MCF 10A (cell line): ENCODE measurements around the gene SEMA5A. TPM values are rescaled to one million over a fixed set of nuclear protein-coding genes. Genes with fewer than 3 reads are reported as not detected.

ENCODE experiments used
- BruUV-seq: library from RNA; stranded (reverse); fragments of 400-500 nt; replicated peaks from 2 replicates; lab custom pipeline; 2021; lab: Mats Ljungman, UMichigan
- CTCF ChIA-PET: fragments of 300-600 bp; sonication (Branson Sonifier 250); formaldehyde crosslinking; extraction: SDS; loops from one replicate; lab custom pipeline; 2021; ENCODE audit warnings: antibody characterized with exemption, inconsistent platforms; lab: Yijun Ruan, JAX
- POLR2A ChIA-PET: fragments of 300-600, 350-650 bp; sonication (Branson Sonifier 250); formaldehyde crosslinking; extraction: SDS; loops from one replicate; lab custom pipeline; 2020; ENCODE audit warnings: antibody characterized with exemption, inconsistent platforms; lab: Yijun Ruan, JAX
- DNase-seq: peaks from one replicate; pipeline ENCODE4 v3.0.0-alpha.2; 2018; ENCODE audit not compliant: unreplicated experiment
- H3K27ac Mint-ChIP-seq: one replicate; pipeline ENCODE4 v1.8.0; 2022; ENCODE audit warnings: mild to moderate bottlenecking, low read depth, mixed read lengths; ENCODE audit not compliant: unreplicated experiment
- H3K27me3 Mint-ChIP-seq: one replicate; pipeline ENCODE4 v1.8.0; 2022; ENCODE audit warnings: mixed read lengths; ENCODE audit not compliant: insufficient read depth, unreplicated experiment
- H3K36me3 Mint-ChIP-seq: one replicate; pipeline ENCODE4 v1.8.0; 2022; ENCODE audit warnings: mild to moderate bottlenecking, moderate library complexity, mixed read lengths; ENCODE audit not compliant: insufficient read depth, unreplicated experiment
- H3K4me1 Mint-ChIP-seq: one replicate; pipeline ENCODE4 v1.8.0; 2022; ENCODE audit warnings: mixed read lengths; ENCODE audit not compliant: insufficient read depth, unreplicated experiment
- H3K4me3 Mint-ChIP-seq: one replicate; pipeline ENCODE4 v1.8.0; 2022; ENCODE audit warnings: mild to moderate bottlenecking, moderate library complexity, mixed read lengths; ENCODE audit not compliant: unreplicated experiment
- H3K9me3 Mint-ChIP-seq: one replicate; pipeline ENCODE4 v1.8.0; 2022; ENCODE audit warnings: mixed read lengths; ENCODE audit not compliant: unreplicated experiment
- intact Hi-C: fragments of 100-400 bp; cut with micrococcal nuclease; formaldehyde crosslinking; loops from 2 replicates; pipeline ENCODE4 v1.14.1; 2022
- total RNA-seq: library from RNA; stranded (reverse); gene quantifications from 2 replicates; pipeline ENCODE4 v1.2.3, GENCODE V29; 2022
- TF ChIP-seq, protein P1 (sequence below): fragments of 200-600 bp; IDR thresholded peaks from one replicate; pipeline ENCODE4 v1.8.0; 2022; ENCODE audit warnings: antibody characterized with exemption, mild to moderate bottlenecking; ENCODE audit not compliant: unreplicated experiment

The SEMA5A gene
- total RNA-seq, 1 experiment from 2014 or later = 1.2 TPM

DNA sequence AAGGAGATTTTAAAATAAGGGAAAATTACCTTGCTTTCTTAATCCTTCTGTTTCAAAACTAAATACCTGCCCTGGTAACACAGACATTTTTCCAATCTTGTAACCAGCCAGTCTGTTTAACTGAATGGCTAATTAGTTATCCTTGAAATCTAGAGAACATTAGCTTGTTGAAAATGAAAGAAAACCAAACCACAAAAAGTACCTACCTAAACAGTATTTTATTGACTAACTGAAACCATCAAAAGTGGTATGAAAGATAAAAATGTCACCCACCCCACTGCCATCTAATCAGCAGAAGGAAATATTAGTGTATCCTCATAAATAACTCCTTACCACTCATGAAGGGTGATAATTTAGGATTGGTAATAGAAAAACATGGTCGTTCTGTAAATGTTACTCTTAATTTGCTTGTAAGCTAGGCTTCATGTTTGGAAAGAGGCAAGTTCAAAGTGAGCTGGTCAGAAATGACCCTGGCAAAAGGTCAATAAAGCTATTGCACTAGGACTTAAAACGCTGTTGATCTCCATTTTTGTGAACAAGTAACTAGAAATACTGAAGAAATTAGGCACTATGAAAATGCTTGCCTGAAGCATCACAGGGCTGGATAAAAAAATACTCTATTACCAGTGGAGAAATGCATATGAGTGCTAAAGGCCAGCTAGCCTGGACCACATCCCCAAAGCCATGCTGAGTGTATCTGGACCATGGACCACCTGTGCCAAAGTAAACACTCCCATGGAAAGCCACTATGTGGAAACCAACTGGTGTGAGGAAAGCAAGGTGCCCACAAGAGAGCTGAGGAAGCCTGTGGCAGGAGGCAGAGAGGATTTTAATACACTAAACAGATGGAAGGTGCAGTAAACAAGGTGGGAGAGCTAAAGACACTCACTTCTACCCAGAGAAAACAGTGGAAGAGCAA is 8.4 kb downstream of the SEMA5A start:
- CTCF ChIA-PET = interaction anchor here (0.6 to 1.2 kb wide), 5 partner anchors 24 to 1611 kb away, joined by 3 to 4 read pairs (median 3); no protein-coding TSS in a partner anchor

DNA sequence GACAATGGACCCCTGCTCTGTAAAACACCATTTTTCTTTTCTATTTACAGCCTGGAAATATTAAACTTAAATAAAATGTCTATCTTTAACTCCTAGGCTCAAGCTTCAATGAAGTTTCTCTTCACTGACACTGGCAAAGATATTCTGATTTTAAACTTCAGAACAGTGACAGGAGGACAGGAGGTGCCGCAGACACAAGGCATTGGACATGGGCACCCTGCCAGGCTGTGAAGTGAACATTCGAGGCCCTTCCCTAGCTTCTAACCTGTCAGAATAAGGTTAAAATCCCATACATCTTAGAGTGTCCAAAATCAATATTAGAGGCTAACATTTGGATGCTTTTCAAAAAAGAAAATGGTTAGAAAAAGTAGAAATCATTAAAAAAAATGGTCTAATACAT is 9.2 kb downstream of the SEMA5A start:
- no peaks in the 10 kb centered on the region for H3K4me1 Mint-ChIP-seq
- intact Hi-C loops = no loop called here
- ChIA-PET CTCF (interaction anchor here (1.1 to 1.2 kb wide), 2 partner anchors 8 to 1611 kb away, joined by 3 read pairs; no protein-coding TSS in a partner anchor), POLR2A (no interaction called here)
- H3K4me3 Mint-ChIP-seq = no peak overlapping the region
- H3K27ac Mint-ChIP-seq = no peak overlapping the region
- no peaks in the 10 kb centered on the region for H3K9me3 Mint-ChIP-seq
- no peaks in the 10 kb centered on the region for H3K27me3 Mint-ChIP-seq
- TF ChIP-seq, protein P1, sequence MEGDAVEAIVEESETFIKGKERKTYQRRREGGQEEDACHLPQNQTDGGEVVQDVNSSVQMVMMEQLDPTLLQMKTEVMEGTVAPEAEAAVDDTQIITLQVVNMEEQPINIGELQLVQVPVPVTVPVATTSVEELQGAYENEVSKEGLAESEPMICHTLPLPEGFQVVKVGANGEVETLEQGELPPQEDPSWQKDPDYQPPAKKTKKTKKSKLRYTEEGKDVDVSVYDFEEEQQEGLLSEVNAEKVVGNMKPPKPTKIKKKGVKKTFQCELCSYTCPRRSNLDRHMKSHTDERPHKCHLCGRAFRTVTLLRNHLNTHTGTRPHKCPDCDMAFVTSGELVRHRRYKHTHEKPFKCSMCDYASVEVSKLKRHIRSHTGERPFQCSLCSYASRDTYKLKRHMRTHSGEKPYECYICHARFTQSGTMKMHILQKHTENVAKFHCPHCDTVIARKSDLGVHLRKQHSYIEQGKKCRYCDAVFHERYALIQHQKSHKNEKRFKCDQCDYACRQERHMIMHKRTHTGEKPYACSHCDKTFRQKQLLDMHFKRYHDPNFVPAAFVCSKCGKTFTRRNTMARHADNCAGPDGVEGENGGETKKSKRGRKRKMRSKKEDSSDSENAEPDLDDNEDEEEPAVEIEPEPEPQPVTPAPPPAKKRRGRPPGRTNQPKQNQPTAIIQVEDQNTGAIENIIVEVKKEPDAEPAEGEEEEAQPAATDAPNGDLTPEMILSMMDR = no peak
- no peak for DNase-seq
- no TSS peak for BruUV-seq
- H3K36me3 Mint-ChIP-seq = no peaks in the 10 kb centered on the region

More for the DNA sequence above, 8.4 kb downstream of the SEMA5A start:
- POLR2A ChIA-PET = interaction anchor here (0.6 to 0.7 kb wide), 2 partner anchors 18 to 312 kb away, joined by 3 read pairs; no protein-coding TSS in a partner anchor
- Mint-ChIP-seq H3K4me1 (no peaks in the 10 kb centered on the region), H3K36me3 (no peaks in the 10 kb centered on the region), H3K27me3 (no peaks in the 10 kb centered on the region), H3K4me3 (no peak overlapping the region), H3K27ac (no peak overlapping the region), H3K9me3 (no peaks in the 10 kb centered on the region)
- intact Hi-C loops = no loop called here
- no TSS peak for BruUV-seq
- no peak for DNase-seq
- TF ChIP-seq, protein P1 = no peak

DNA sequence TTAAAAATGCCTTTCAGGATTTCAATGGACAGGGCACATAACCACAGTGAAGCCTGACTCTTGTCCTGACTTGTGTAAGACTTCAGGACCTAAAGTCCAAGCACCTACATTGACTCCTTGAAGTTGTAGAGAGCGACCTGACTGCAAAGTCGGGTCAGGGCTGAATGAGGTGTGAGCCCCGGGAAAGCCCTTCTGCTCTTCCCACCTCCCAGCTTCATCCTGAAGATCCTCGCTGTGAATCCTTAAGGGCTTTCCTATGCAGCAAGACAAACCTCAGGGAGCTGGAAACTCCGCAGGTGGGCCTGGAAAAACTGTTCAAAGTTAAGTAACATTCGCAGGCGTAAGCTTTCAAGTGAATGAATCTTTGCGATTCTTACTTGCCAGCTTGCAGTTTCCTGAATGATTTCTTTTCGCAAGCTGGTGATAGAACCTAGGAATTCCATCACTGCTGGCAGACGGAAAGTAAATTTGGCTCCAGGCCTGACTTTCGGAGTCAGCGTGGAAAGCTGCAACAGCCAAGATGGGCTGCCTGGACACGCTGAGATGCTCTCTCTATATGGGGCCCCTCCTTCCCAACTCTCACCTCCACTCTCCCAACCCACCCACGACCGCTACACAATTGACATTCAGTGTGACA is 10.9 kb downstream of the SEMA5A start:
- Mint-ChIP-seq H3K9me3 (no peaks in the 10 kb centered on the region), H3K27ac (no peak overlapping the region), H3K4me3 (no peak overlapping the region), H3K36me3 (no peaks in the 10 kb centered on the region), H3K4me1 (no peaks in the 10 kb centered on the region), H3K27me3 (no peaks in the 10 kb centered on the region)
- no peak for DNase-seq
- TF ChIP-seq, protein P1 = no peak
- intact Hi-C loops = no loop called here
- CTCF ChIA-PET = interaction anchor here (0.6 to 1.6 kb wide), 4 partner anchors 9 to 599 kb away, joined by 3 to 10 read pairs (median 3); no protein-coding TSS in a partner anchor
- POLR2A ChIA-PET = no interaction called here
- BruUV-seq = no TSS peak
